Measurements from ENCODE around the gene RAB11FIP4. TPM values are rescaled to one million over a fixed set of nuclear protein-coding genes. Genes with fewer than 3 reads are reported as not detected.
A peak's percentile ranks its signal among the peaks of the same experiment; 100 is the strongest.

The RAB11FIP4 gene
- total and polyA plus RNA-seq, 2 of the 8 experiments (the other 6 are each of a cell fraction or from before 2014, with no cell fraction given), result 21.7 to 53.2 TPM

GRCh38 chr17:31385428-31386285 is 5.8 kb upstream of the RAB11FIP4 start:
- no peak overlapping the region for H2BK20ac ChIP-seq (ENCODE audit: low read length)
- H3K4me3 ChIP-seq (ENCODE audit: extremely low read depth in 1 of 4, insufficient read depth in 2 of 4, low read depth in 3 of 4, low read length in 4 of 4), result no peak overlapping the region
- peaks cover 0 to 7% (median 4%) of the 10 kb centered on the region in 4 experiments; a peak in 5 of 7 replicates for H3K4me1 ChIP-seq (replicated peaks in 1 of 4; ENCODE audit: control insufficient read depth in 3 of 4, insufficient read depth in 4 of 4, low read length in 3 of 4)
- H3K4ac ChIP-seq (replicated peaks; ENCODE audit: insufficient read length, low read depth, low read length), result no peak overlapping the region
- H4K8ac ChIP-seq (ENCODE audit: extremely low read depth, insufficient read depth, low read length), result no peak overlapping the region
- no peak overlapping the region for H3K4me2 ChIP-seq (ENCODE audit: insufficient read depth in 1 of 2, low read depth in 2 of 2, low read length in 2 of 2)
- POLR2A ChIA-PET (ENCODE audit: partially characterized antibody), result no interaction called here
- no peak overlapping the region for H3K9ac ChIP-seq (replicated peaks in 1 of 4; ENCODE audit: extremely low read depth in 1 of 4, low read depth in 3 of 4, low read length in 3 of 4)
- no peak for FAIRE-seq
- H4K91ac ChIP-seq (replicated peaks; ENCODE audit: insufficient read length, low read length), result no peak overlapping the region
- H3K9me3 ChIP-seq (ENCODE audit: insufficient read depth in 2 of 2, low read depth in 1 of 2, low read length in 1 of 2), result no peaks in the 10 kb centered on the region
- no peaks in the 10 kb centered on the region for H3K79me1 ChIP-seq (ENCODE audit: low read depth, low read length)
- H3K14ac ChIP-seq (ENCODE audit: insufficient read length), result no peak overlapping the region
- H3K79me2 ChIP-seq (ENCODE audit: control insufficient read depth in 1 of 2, insufficient read depth in 2 of 2, low read length in 2 of 2), result no peaks in the 10 kb centered on the region
- H2BK120ac ChIP-seq (replicated peaks; ENCODE audit: low read depth, low read length), result no peak overlapping the region
- H3K27ac ChIP-seq (ENCODE audit: low read depth, low read length), result no peak overlapping the region
- no peaks in the 10 kb centered on the region for H3K36me3 ChIP-seq (ENCODE audit: control insufficient read depth in 2 of 4, insufficient read depth in 4 of 4, low read length in 3 of 4)
- H4K5ac ChIP-seq (ENCODE audit: insufficient read length, low read depth, low read length), result no peak overlapping the region
- H3K18ac ChIP-seq (ENCODE audit: extremely low read depth, low read length), result no peak overlapping the region
- H3K27me3 ChIP-seq (replicated peaks in 1 of 4; ENCODE audit: control insufficient read depth in 3 of 4, extremely low read depth in 1 of 4, insufficient read depth in 3 of 4, low read length in 3 of 4), result peaks cover 0 to 12% (median 9%) of the 10 kb centered on the region in 4 experiments; a peak in 6 of 7 replicates
- no peak overlapping the region for H3K23ac ChIP-seq (ENCODE audit: insufficient read length)
- TF ChIP-seq CREB1 (IDR thresholded peaks at IDR 0.05) (no peak), RBBP5 (IDR thresholded peaks at IDR 0.05; ENCODE audit: borderline replicate concordance, low read depth, low read length) (no peak), RFX5 (IDR thresholded peaks at IDR 0.05; ENCODE audit: borderline replicate concordance, low read depth, low read length) (no peak), CBX5 (IDR thresholded peaks at IDR 0.05; ENCODE audit: low read depth, low read length) (no peak), NANOG (IDR thresholded peaks at IDR 0.05; ENCODE audit: insufficient read depth, low read depth, low read length, poor library complexity, severe bottlenecking) (no peak), GTF2F1 (IDR thresholded peaks at IDR 0.05; ENCODE audit: borderline replicate concordance, low read depth, low read length) (no peak), ASH2L (IDR thresholded peaks at IDR 0.05; ENCODE audit: low read length) (no peak), SIX5 (IDR thresholded peaks at IDR 0.05; ENCODE audit: low read depth, low read length) (no peak), SP2 (IDR thresholded peaks at IDR 0.05; ENCODE audit: low read length) (no peak), EP300 (IDR thresholded peaks at IDR 0.05; ENCODE audit: borderline replicate concordance in 1 of 2, low read depth in 2 of 2, low read length in 2 of 2) (no peak)
- TF ChIP-seq, protein P1, sequence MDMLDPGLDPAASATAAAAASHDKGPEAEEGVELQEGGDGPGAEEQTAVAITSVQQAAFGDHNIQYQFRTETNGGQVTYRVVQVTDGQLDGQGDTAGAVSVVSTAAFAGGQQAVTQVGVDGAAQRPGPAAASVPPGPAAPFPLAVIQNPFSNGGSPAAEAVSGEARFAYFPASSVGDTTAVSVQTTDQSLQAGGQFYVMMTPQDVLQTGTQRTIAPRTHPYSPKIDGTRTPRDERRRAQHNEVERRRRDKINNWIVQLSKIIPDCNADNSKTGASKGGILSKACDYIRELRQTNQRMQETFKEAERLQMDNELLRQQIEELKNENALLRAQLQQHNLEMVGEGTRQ (IDR thresholded peaks at IDR 0.05; ENCODE audit: low read length), result no peak
- no peak overlapping the region for H2AK5ac ChIP-seq (ENCODE audit: low read depth, low read length)
- no peak overlapping the region for H2BK12ac ChIP-seq (ENCODE audit: low read depth, low read length)
- 91% methylated on average over 7 of the region's 7 CpGs; no CpG with 5 or more reads in 1 of the 2 experiments for WGBS, 2 experiments (ENCODE audit: extremely low coverage in 1 of 2, insufficient coverage in 1 of 2, insufficient read length in 1 of 2, insufficient replicate concordance in 2 of 2, low coverage in 1 of 2, low lambda C conversion rate in 2 of 2, missing lambda C conversion rate in 1 of 2)
- H2BK5ac ChIP-seq (ENCODE audit: low read depth, low read length), result no peak overlapping the region
- CTCF ChIA-PET (ENCODE audit: partially characterized antibody), result interaction anchor here (2.3 kb wide), 1 partner anchor 11 kb away, joined by 5 read pairs; no protein-coding TSS in a partner anchor
- H2AFZ ChIP-seq (ENCODE audit: low read length), result no peak overlapping the region
- no peaks in the 10 kb centered on the region for H4K20me1 ChIP-seq (replicated peaks in 1 of 2; ENCODE audit: control insufficient read depth in 1 of 2, insufficient read depth in 2 of 2, low read length in 2 of 2)
- DNase-seq (ENCODE audit: low read depth in 1 of 2, low spot score in 2 of 2), result peak in 1 of 2 experiments; percentile 30
- H2BK15ac ChIP-seq (ENCODE audit: low read length), result no peak overlapping the region
- H3K56ac ChIP-seq (replicated peaks; ENCODE audit: insufficient read length, low read depth, low read length), result no peak overlapping the region
- no peaks in the 10 kb centered on the region; the same call in 1 of the 2 replicates for H3K23me2 ChIP-seq (ENCODE audit: low read depth, low read length)
